Adrenal gland (tissue), 5 donors: ENCODE data around the gene RCCD1.

ENCODE experiments used
- POLR2A ChIP-seq, 2 donors: fragments of 450-650 bp; IDR thresholded peaks; one replicate each; pipeline ENCODE4 v1.6.1; 2017; ENCODE audit warnings: antibody characterized with exemption in 2 of 2, mild to moderate bottlenecking in 2 of 2, moderate library complexity in 1 of 2
- TF ChIP-seq, protein P1 (sequence below), 6 experiments: fragments of 450-650 bp in 4 of 6; fragments of 200-600 bp in 2 of 6; sonication (generic) in 1 of 6; IDR thresholded peaks; 1 replicate in 5 of 6; 2 replicates in 1 of 6; pipeline versions ENCODE4 v1.5.1 to v1.8.0; 2016 to 2021; ENCODE audit warnings: antibody characterized with exemption in 6 of 6, mild to moderate bottlenecking in 2 of 6, moderate library complexity in 1 of 6
- donor health status: DM: no; HTN: no; CAD: no.

DNA sequence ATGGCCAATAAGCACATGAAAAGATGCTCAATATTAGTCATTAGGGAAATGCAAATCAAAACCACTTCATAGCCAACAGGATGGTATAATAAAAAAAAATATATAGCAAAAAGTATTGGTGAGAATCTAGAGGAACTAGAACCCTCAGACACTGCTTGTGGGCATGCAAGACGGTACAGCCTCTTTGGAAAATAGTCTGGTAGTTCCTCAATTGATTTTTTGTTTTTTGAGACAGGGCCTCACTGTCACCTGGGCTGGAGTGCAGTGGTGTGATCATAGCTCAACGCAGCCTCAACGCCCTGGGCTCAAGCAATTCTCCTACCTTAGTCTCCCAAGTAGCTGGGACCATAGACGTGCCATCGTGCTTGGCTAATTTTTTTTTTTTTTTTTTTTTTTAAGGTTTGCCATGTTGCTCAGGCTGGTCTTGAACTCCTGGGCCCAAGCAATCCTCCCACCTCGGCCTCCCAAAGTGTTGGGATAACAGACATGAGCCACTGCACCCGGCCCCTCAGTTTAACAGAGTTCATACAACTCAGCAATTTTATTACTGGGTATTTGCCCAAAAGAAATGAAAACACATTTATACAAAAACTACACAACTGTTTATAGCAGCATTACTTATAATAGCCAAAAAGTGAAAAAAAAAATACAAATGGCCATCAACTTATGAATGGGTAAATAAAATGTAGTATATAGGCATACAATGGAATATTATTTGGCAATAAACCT is 34.5 kb downstream of the RCCD1 start:
- TF ChIP-seq, protein P1, sequence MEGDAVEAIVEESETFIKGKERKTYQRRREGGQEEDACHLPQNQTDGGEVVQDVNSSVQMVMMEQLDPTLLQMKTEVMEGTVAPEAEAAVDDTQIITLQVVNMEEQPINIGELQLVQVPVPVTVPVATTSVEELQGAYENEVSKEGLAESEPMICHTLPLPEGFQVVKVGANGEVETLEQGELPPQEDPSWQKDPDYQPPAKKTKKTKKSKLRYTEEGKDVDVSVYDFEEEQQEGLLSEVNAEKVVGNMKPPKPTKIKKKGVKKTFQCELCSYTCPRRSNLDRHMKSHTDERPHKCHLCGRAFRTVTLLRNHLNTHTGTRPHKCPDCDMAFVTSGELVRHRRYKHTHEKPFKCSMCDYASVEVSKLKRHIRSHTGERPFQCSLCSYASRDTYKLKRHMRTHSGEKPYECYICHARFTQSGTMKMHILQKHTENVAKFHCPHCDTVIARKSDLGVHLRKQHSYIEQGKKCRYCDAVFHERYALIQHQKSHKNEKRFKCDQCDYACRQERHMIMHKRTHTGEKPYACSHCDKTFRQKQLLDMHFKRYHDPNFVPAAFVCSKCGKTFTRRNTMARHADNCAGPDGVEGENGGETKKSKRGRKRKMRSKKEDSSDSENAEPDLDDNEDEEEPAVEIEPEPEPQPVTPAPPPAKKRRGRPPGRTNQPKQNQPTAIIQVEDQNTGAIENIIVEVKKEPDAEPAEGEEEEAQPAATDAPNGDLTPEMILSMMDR (IDR thresholded peaks at IDR 0.05), result no peak
- no peak for TF ChIP-seq POLR2A (IDR thresholded peaks at IDR 0.05)
